Measurements from ENCODE around the gene PGPEP1. TPM values are rescaled to one million over a fixed set of nuclear protein-coding genes. Genes with fewer than 3 reads are reported as not detected.
"Not testable (repeated sequence)": the region's sequence is repeated elsewhere in the genome, so short reads cannot be mapped to it uniquely, and the experiment has no call there.

PGPEP1 gene
- total RNA-seq, 1 donor from 2014 or later, result 38.8 TPM

- H3K27me3 ChIP-seq (ENCODE audit: low read depth), result no peaks in the 10 kb centered on the region
- H3K4me1 ChIP-seq, result peaks cover 69% of the 10 kb centered on the region
- no peak for DNase-seq
- H3K36me3 ChIP-seq, result peaks cover under 1% of the 10 kb centered on the region
- no peaks in the 10 kb centered on the region for H3K9me3 ChIP-seq (replicated peaks)
- intact Hi-C loops (cut with micrococcal nuclease), result no loop called here
- H3K4me3 ChIP-seq, result no peak overlapping the region
- H3K27ac ChIP-seq (replicated peaks), result peak overlapping the region; percentile 96
- no peak for TF ChIP-seq CTCF (IDR thresholded peaks at IDR 0.05; ENCODE audit: borderline replicate concordance)
Observed at GRCh38 chr19:18319591-18320135, 20.7 kb upstream of the PGPEP1 start.

- peak overlapping the region; percentile 96 for H3K27ac ChIP-seq (replicated peaks)
- peak; percentile 28 for DNase-seq
Observed at GRCh38 chr19:18320865-18321733, 19.3 kb upstream of the PGPEP1 start.

GRCh38 chr19:18321734-18322102 lies 18.7 kb upstream of the PGPEP1 start:
- intact Hi-C loops (cut with micrococcal nuclease), result loop anchor here (2.0 kb wide), 1 partner anchor 43 kb away; no protein-coding TSS in a partner anchor
- peak overlapping the region; percentile 83 for H3K4me3 ChIP-seq
- TF ChIP-seq CTCF (IDR thresholded peaks at IDR 0.05; ENCODE audit: borderline replicate concordance), result no peak
- DNase-seq, result no peak
- no peaks in the 10 kb centered on the region for H3K9me3 ChIP-seq (replicated peaks)
- H3K27ac ChIP-seq (replicated peaks), result peak overlapping the region; percentile 96
- H3K36me3 ChIP-seq, result no peaks in the 10 kb centered on the region
- peaks cover 69% of the 10 kb centered on the region for H3K4me1 ChIP-seq
- H3K27me3 ChIP-seq (ENCODE audit: low read depth), result no peaks in the 10 kb centered on the region

More at GRCh38 chr19:18320865-18321733, 19.3 kb upstream of the PGPEP1 start:
- TF ChIP-seq CTCF (IDR thresholded peaks at IDR 0.05; ENCODE audit: borderline replicate concordance), result no peak
- Histone ChIP-seq H3K36me3 (no peaks in the 10 kb centered on the region), H3K27me3 (ENCODE audit: low read depth) (no peaks in the 10 kb centered on the region), H3K4me3 (no peak overlapping the region), H3K4me1 (peaks cover 69% of the 10 kb centered on the region), H3K9me3 (replicated peaks) (no peaks in the 10 kb centered on the region)
- intact Hi-C loops (cut with micrococcal nuclease), result no loop called here

GRCh38 chr19:18322318-18322758 lies 18.1 kb upstream of the PGPEP1 start:
- peak; percentile 46 for DNase-seq
- intact Hi-C loops (cut with micrococcal nuclease), result loop anchor here (2.0 kb wide), 1 partner anchor 44 kb away; no protein-coding TSS in a partner anchor
- no peaks in the 10 kb centered on the region for H3K9me3 ChIP-seq (replicated peaks)
- H3K4me1 ChIP-seq, result peaks cover 69% of the 10 kb centered on the region
- H3K4me3 ChIP-seq, result peak overlapping the region; percentile 83
- H3K36me3 ChIP-seq, result no peaks in the 10 kb centered on the region
- no peak for TF ChIP-seq CTCF (IDR thresholded peaks at IDR 0.05; ENCODE audit: borderline replicate concordance)
- peak overlapping the region; percentile 96 for H3K27ac ChIP-seq (replicated peaks)
- no peaks in the 10 kb centered on the region for H3K27me3 ChIP-seq (ENCODE audit: low read depth)

- Histone ChIP-seq H3K27me3 (ENCODE audit: low read depth) (no peaks in the 10 kb centered on the region), H3K36me3 (no peaks in the 10 kb centered on the region), H3K27ac (replicated peaks) (peak within 1 kb of the TSS; percentile 96), H3K4me1 (peaks cover 63% of the 10 kb centered on the region), H3K9me3 (replicated peaks) (no peaks in the 10 kb centered on the region), H3K4me3 (peak within 1 kb of the TSS; percentile 83)
- no peak for TF ChIP-seq CTCF (IDR thresholded peaks at IDR 0.05; ENCODE audit: borderline replicate concordance)
- peak; percentile 98 for DNase-seq
- intact Hi-C loops (cut with micrococcal nuclease), result loop anchor here (2.0 kb wide), 1 partner anchor 44 kb away; no protein-coding TSS in a partner anchor
Observed at GRCh38 chr19:18322759-18323460, 17.5 kb upstream of the PGPEP1 start, which contains the start of gene LSM4. Gene LSM4 (minus strand): TSS chr19:18323076. CDS start chr19:18323020, 56 bp downstream.

GRCh38 chr19:18324373-18324731 lies 16.0 kb upstream of the PGPEP1 start:
- H3K9me3 ChIP-seq (replicated peaks); intact Hi-C loops (cut with micrococcal nuclease); H3K27me3 ChIP-seq (ENCODE audit: low read depth); H3K4me3 ChIP-seq; DNase-seq; H3K36me3 ChIP-seq: not testable (repeated sequence)
- Histone ChIP-seq H3K4me1 (peaks cover 61% of the 10 kb centered on the region), H3K27ac (replicated peaks) (peak overlapping the region; percentile 96)
